ENCODE results near the gene ATF7.
"Not testable (repeated sequence)": the region's sequence is repeated elsewhere in the genome, so short reads cannot be mapped to it uniquely, and the experiment has no call there.

The ATF7 gene
- total RNA-seq, result 5.1 to 45.4 (median 12.1) reads per million in 17 experiments

DNA sequence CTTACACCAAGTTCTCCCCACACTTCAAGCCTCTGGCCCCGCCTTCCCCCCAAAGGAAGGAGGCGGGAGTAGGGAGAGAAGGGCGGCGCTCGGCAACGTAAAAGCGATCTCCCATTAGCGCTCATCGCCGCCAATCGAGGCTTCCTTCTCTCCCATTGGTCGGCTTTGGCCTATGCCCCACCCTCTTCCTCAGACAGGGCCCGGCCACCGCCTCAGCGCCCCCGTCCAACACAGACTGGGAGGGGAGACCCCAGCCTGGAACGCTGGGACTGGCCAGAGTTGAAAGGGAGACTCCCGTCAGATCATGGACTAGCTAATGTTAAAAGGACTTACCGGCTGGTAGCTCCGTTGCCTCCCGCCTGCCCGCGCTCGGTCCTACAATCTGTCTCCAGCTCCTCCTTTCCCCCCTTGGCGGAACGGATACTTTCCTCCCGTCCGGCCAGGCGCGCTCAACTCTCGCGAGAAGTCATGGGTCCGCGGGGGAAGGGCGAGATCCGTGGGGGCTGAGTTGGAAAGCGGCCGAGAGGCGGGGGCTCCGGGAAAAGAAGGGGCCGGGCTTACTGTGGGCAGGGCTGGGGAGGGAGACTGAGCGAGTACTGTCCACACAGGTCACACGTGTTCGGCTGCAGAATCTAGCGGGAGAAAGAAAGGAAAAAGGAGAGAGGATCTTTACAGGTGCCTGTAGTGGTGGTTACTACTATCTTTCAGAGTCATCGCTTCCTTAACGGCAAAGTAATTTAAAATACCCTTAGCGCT lies at the start of gene ATF7:
Gene ATF7, minus strand, starts transcription at position 437 of the 756 bp plus-strand sequence. CDS start 25,382 bp downstream, outside the sequence.
- peak; percentile 98 to 99 (median 98) for DNase-seq

DNA sequence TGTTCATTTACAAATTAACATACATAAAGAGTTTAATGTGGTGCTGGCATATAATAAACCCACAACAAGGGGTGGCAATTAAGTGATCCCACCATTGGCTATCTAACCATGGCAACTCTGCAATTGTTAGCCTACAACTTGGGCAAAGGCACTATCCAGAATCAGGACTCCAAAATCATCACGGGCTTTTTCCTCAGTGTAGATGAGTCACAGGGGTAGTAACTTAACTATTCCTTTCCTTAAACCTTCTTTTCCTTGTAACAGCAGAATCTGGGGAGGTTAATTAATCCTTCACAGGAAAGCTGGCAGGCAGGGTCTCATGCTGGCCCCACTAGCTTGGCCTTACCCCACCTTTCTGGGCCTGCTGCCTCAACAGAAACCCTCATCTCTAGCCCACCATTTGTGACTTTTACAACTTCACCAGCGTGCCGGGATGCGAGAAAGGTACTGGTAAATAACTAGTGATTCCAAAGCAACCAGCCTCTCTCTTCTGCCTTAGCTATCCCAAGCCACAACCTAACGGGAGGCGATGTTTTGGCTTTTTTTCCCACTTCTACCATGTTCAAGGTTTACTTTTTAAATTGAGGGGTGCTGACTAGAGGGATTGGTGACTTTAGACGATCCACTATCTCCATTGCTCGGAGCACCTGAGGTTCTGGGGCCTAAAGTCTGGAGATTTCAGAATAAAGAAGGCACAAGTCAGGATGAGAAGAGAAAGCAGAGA lies 49.0 kb upstream of the ATF7 start:
- DNase-seq, result peak in 3 of 4 experiments; percentile 12 to 34 (median 18)

DNA sequence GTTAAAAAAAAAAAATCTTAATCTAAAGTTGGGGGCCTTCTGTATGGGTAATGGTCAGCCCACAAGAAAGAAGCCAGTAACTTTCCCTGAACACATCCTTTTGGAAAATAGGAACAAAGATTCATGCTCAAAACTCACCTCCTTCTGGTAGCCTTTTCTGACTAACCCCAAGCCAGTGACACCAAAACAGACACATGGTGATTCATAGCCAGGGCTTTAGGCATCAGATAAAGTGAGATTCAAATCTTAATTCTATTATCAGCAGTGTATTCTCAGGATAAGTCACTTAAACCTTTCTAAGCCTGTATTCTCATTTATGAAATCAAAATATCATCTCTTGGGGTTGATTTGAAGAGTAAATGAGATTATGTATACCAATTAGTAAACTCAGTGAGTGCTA lies 44.8 kb upstream of the ATF7 start:
- no peak for DNase-seq

DNA sequence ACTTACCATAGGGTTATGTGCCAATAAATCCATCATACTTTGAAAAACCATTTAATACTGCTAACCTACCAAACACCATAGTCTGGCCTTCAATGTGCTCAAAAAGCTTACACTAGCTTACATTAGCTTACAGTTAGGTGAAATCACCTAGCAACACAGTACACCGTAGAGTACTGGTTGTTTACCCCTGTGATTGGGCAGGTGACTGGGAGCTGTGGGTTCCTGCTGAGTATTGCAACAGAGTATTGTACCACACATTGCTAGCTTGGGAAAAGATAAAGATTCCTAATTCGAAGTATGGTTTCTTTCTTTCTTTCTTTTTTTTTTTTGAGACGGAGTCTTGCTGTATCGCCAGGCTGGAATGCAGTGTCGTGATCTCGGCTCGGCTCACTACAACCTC lies 44.1 kb upstream of the ATF7 start:
- DNase-seq, result no peak

DNA sequence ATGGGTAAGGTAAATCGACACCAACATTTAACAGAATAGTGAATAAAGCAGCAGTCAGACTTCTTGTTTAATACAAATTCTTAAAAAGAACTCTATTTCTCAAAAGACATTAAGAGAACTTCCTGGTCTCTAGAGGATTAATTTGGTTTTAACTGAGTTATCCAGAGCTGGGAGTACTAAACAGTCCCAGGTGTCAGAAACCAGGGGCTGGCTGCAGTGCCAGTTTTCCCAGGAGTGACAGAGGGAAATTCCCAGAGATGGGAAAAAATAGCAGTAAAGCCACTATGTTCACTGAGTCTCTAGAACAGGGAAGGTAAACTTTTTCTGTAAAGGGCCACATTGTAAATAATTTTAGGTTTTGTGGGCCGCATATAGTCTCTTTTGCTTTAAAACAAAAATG lies 40.9 kb upstream of the ATF7 start:
- no peak for DNase-seq

DNA sequence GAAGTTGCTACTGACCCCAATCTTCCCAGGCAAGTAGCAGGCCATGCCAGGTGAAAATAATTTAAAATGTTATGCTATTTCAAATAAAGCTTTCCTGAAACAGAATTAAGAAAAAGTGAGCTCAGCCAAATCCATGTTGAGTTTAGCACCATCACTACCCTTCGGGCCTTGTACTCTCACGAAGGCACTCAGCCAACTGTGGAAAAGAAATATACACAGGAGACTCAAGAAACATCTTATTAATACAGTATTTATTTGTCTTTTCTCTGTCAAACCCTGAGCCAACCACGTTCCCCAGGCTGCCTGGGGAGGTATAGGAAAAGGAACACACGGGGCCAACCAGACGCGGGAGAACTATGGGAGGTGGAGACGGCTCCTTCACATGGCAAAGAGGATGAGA lies 38.8 kb upstream of the ATF7 start:
- DNase-seq, result no peak

DNA sequence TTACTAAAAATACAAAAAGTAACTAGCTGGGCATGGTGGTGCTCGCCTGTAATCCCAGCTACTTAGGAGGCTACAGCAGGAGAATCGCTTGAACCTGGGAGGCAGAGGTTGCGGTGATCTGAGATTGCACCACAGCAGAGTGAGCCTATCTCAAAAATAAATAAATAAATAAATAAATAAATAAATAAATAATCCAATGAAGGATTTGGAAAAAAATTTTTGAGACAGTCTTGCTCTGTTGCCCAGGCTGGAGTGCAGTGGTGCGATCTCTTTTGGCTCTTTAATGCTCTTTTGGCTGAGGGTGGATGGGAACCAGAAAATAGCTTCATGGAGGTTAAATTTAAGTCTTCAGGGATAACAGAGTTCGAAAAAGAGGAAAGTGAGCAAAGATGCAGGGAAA lies 38.0 kb upstream of the ATF7 start:
- DNase-seq, result no peak

DNA sequence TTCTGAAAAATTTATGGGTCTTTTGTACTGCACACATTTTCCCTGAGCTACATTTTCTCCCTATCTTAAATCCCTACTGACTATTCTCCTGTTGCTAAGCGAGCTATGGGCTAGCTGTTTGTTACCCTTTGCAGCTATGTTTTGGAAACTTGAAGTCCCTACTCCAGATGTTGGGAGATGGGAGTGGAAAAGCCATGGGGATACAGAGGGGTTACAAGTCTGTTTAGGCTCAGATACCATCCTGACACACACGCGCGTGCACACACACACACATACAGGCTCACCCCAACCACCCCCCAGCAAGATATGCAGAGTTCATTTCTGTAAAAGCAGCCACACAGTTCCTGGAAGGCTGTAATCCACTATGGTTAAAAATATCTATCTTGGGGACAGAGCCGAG lies 33.9 kb upstream of the ATF7 start:
- no peak for DNase-seq

DNA sequence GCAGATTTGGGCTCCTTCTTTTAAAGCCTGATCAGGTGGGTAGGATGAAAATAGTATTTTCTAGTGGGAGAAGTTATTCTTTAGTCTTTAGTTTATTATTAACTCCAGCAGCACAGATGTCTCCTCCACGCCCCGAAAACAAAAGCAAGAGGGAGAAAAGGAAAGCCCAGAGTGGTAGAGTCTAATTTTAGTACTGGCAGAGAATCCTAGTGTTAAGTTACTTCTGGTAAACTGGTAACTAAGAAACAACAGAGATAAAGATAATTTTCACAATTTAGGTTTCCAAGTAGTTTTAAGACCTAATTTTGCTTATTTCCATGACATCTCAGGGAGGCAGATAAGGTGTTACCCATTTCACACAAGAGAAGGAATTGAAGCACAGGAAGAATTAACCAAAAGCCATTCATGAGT lies 33.4 kb upstream of the ATF7 start:
- no peak for DNase-seq

DNA sequence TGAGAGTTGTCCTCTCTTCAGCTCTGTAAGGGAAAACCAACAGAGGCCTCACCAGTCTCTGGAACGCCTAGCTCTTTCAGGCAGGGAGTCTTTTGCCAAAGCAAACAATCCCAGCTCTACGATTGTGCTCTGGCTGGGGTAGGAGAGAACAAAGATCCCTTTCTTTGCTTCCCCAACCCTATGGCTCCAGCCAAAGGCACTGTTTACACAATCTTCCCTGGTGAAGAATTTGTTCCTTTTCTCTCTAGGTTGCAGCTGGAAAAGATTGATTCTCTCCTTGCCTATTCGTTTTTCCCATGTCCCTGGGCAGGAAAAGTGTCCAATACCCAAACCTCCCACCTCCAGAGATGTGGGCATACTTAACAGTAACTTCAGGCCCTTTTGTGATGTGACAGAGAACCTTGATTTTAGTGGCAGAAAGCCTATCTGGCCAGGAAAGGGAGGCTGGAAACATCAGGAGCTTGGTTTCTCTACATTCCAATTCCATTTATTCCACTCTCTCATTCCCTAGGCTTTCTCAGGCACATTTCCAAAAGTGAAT lies 32.9 kb upstream of the ATF7 start:
- no peak for DNase-seq

DNA sequence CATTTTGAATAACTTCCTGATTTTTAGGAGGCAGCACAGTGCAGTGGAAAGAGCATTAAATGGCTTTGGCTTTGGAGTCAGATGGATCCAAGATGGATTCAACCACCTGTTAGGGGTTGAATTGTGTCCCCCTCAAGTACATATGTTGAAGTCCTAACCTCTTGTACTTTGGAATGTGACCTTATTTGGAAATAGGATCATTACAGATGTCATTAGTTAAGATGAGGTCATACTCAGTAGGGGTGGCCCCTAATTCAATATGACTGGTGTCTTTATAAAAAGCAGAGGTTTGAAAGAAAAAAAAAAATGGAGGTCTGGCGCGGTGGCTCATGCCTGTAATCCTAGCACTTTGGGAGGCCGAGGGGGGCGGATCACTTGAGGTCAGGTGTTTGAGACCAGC lies 30.9 kb upstream of the ATF7 start:
- DNase-seq, result no peak

DNA sequence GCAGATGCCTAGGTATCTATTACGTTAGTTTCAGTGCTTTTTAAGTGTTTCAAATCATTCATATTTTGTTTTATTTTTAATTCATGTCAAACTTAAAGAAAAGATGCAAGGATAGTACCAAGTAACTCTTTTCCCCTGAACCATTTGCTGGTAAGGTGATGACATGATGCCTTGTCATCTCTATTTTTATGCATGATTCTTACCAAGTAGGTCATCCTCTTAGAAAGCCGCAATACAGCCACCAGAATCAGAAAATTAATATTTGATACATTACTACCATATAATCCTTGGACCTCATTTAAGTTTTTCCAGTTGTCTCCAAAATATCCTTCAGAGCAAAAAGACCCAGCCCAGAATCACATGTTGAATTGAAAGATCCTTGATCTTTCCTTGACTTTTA lies 27.4 kb upstream of the ATF7 start:
- DNase-seq, result no peak

DNA sequence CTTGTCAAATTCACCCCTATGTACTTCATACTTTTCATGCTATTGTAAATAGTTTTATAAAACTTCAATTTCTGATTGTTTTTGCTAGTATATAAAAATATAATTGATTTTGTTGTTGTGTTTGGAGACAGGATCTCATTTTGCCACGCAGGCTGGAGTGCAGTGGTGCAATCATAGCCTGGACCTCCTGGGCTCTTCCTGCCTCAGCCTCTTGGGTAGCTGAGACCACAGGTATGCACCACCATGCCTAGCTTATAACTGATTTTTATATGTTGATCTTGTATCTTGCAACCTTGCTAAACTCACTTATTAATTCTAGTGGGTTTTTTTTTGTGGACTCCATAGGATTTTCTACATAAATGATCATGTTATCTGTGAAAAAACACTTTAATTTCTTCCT lies 26.2 kb upstream of the ATF7 start:
- no peak for DNase-seq

DNA sequence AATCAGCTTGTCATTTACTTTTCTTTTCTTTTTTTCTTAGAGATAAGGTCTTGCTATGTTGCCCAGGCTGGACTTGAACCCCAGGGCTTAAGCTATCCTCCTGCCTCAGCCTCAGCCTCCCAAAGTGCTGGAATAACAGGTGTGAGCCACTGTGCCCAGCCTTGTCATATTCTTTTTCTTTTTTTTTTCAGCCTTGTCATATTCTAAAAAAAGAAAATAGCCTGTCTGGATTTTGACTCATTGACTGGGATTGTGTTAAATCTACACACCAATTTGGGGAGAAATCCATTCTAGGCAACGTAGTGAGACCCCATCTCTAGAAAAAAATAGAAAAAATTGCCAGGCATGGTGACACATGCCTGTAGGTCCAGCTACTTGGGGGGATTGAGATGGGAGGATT lies 25.6 kb upstream of the ATF7 start:
- DNase-seq, result no peak

DNA sequence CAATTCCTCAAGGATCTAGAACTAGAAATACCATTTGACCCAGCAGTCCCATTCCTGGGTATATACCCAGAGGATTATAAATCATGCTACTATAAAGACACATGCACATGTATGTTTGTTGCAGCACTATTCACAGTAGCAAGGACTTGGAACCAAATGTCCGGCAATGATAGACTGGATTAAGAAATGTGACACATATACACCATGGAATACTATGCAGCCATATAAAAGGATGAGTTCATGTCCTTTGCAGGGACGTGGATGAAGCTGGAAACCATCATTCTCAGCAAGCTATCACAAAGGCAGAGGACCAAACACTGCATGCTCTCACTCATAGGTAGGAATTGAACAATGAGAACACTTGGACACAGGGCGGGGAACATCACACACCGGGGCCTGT lies 20.1 kb upstream of the ATF7 start:
- DNase-seq, result not testable (repeated sequence)

DNA sequence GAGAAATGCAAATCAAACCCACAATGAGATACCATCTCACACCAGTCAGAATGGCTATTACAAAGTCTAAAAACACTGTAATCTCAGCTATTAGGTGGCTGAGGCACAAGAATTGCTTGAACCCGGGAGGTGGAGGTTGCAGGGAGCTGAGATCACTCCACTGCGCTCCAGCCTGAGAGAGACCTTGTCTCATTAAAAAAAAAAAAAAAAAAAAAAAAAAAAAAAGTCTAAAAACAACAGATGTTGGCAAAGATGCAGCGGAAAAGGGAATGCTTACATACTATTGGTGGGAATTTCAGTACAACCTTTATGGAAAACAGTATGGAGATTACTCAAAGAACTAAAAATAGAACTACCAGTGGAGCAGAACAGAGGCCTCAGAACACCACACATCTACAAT lies 19.0 kb upstream of the ATF7 start:
- no peak for DNase-seq

DNA sequence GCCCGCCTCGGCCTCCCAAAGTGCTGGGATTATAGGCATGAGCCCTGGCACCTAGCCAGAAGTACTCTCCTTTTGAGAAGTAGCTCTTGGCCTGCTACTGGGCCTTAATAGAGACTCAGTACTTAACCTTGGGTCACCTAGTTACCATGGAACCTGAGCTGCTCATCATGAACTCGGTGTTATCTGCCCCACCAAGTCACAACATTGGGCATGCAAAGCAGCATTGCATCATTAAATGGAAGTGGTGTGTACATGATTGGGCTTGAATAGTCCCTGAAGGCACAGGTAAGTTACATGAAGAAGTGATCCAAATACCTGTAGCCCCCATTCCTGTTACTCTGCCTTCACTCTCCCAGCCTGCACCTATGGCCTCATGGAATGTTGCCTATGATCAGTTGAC lies 18.0 kb upstream of the ATF7 start:
- no peak for DNase-seq

DNA sequence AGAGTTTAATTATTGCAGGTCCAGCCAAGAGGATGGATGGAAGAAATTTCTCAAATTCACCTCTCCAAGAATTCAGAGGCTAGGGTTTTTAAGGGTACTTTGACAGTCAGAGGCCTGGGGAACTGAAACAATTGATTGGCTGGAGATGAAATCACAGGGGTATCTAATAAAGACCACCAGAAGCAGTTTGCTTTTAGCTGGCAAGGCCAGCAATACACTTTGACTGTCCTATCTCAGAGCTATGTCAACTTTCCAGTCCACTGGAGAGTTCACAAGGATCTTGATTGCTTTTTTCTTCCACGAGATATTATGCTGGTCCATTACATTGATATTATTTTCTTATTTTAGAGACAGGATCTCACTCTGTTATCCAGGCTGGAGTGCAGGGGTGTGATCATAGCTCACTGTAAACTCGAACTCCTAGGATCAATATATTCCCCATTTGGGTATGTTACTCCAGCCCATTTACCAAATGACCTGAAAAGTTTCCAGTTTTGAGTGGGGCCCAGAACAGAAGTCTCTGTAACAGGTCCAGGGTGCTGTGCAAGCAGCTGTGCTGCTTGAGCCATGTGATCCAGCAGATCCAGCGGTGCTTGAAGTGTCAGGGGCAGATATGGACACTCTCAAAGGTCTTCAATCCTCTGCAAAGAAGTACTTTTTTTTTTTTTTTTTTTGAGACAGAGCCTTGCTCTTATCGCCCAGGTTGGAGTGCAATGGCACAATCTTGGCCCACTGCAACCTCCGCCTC lies 17.2 kb upstream of the ATF7 start:
- DNase-seq, result no peak

DNA sequence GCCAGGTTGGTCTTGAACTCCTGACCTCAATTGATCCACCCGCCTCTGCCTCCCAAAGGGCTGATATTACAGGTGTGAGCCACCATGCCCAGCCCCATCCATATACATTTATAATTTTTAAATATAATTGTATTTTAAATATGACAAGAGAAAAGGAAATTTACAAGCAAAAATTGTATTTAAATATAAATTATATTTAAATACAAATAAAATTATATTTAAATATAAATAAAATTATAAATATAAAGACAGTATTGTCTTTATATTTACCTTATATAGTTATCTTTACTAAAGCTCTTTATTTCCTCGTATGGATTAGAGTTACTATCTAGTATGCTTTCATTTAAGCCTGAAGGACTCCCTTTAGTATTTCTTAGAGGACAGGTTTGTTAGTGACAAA lies 11.9 kb upstream of the ATF7 start:
- no peak for DNase-seq

DNA sequence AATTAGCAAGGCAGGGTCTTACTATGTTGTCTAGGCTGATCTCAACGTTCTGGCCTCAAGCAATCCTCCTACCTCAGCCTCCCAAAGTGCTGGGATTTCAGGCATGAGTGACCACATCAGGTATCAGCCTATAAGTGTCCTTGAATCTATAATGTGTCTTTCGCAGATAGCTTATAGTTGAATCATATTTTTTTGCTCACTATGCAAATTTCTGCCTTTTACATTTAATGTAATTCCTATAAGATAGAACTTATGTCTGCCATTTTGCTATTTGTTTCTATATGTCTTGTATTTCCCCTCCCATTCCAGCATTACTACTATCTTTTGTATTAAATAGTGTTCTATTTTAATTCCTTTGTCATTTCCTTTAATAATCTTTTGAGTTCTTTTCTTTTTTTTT lies 10.5 kb upstream of the ATF7 start:
- DNase-seq, result no peak

DNA sequence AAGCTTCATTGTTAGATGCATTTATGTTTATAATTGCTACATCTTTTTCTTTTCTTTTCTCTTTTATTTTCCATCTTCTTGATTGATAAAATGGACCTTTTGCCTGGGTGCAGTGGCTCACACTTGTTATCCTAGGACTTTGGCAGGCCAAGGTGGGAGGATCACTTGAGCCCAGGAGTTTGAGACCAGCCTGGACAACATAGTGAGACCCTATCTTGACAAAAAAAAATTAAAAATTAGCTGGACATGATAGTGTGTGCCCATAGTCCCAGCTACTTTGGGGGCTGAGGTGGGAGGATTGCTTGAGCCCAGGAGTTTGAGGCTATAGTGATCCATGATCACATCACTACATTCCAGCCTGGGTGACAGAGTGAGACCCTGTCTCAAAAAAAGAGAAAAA lies 9.5 kb upstream of the ATF7 start:
- DNase-seq, result not testable (repeated sequence)

DNA sequence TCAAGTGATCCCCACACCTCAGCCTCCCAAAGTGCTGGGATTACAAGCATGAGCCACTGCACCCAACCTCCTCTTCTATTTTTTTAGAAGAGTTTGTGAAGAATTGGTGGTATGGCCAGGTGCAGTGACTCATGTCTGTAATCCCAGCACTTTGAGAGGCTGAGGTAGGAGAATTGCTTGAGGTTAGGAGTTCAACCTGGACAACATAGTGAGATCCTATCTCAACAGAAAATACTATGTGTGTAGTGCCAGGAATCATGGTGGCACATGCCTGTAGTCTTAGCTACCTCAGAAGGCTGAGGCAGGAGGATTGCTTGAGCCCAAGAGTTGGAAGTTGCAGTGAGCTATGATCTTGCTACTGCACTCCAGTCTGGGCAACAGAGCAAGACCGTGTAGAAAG lies 5.5 kb upstream of the ATF7 start:
- DNase-seq, result no peak

DNA sequence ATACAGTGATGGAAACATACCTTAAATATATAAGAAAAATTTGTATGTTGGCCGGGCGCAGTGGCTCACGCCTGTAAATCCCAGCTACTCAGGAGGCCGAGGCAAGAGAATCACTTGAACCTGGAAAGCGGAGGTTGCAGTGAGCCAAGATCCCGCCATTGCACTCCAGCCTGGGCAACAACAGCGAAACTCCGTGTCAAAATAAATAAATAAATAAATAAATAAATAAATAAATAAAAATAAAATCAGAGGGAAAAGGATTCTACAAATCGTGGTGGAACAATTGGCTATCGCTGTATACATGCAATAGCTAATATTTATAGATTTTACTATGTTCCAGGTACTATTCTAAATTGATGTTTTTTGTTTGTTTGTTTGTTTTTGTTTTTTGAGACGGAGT lies 1.7 kb upstream of the ATF7 start:
- DNase-seq, result no peak
